Measurements from ENCODE around the gene ECEL1.

ECEL1 gene

DNA sequence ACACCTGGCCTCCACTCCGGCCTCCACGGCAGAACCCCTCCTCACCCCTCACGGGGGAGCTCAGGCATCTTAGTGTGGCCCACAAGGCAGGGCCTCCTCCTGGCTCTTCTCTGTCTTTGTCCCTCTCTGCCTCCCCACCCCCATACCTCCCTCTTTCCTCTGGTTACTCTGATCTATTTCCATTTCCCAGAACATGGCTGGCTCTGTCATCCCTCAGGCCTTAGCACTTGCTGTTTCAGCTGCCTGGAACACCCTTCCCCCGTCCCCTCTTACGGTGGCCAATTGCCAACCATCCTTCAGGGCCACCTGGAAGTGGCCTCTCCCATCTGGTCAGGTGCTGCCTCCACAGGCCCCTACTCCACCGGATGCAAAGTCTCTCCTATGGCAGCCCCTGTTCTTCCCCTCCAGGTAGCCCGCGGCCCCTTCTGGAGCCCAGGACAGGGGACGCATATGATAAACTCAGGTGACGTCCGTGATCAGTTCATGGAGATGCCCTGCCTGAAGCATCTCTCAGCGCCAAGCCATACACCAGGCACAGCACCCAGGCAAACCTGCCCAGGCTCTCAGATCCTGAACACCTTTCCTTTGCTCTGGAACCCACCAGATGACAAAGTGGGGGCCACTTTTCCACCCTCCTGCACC is 3.6 kb upstream of the ECEL1 start:
- Histone ChIP-seq H4K20me1 (peaks cover 0 to 60% (median 32%) of the 10 kb centered on the region in 11 experiments; a peak in 18 of 22 replicates), H3K9me3 (replicated peaks in 1 of 11) (peaks cover 0 to 7% (median 4%) of the 10 kb centered on the region in 11 experiments; a peak in 10 of 22 replicates), H3K27ac (no peak overlapping the region), H3K36me3 (no peaks in the 10 kb centered on the region), H3K4me2 (no peak overlapping the region), H3K4me3 (no peak overlapping the region), H3K9ac (no peak overlapping the region), H3K27me3 (peaks cover 36 to 49% (median 41%) of the 10 kb centered on the region in 11 experiments), H3K4me1 (peaks cover 6 to 17% (median 12%) of the 10 kb centered on the region in 10 experiments; a peak in 14 of 20 replicates)
- no peak for TF ChIP-seq Cebpa-rat (IDR thresholded peaks at IDR 0.05)

DNA sequence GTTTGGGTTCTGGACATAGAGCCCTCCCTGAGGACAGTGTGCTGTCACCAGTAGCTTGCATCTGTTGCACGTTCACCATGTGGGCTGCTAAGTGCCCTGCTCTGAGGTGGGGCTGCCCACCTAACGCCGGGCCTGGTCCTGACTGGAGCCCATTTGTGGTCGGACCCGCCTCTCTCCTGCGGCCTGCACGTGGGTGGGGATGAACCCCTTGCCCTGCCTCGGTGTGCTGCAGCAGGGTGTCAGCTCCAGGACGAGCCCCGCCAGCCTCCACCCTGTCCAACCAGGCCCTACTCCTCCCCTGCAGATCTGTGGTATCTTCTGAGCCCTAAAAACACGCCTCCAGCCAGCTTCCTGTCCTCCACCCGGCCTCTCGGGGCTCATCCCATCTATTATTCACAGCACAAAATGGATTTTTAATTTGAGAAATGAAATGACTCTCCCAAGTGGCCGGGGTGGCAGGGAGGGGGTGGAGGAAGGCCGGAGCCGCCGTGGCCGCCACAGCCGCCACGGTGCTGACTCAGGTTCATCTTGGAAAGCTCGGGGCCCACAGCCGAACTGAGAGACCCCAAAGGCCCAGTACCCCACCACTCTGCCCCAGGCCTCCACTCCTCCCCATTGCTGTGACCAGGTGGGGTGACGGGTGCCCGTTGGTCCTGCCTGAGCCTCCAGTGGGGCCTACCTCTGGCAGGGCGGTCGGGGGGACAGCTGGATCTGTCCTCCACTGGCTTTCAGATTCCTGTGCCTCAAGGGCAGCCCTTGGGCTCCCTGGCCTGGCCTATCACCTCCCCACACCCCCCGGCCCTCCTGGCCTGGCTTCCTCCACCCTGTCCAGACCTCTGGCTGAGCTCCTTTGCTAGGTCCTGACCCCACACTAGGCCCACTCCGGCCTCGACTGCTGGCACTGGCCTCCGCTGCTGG is 2.8 kb upstream of the ECEL1 start:
- Histone ChIP-seq H3K36me3 (no peaks in the 10 kb centered on the region), H3K4me3 (no peak overlapping the region), H3K9me3 (replicated peaks in 1 of 11) (peaks cover 0 to 13% (median 8%) of the 10 kb centered on the region in 11 experiments; a peak in 11 of 22 replicates), H3K4me2 (no peak overlapping the region), H3K4me1 (peaks cover 6 to 23% (median 17%) of the 10 kb centered on the region in 10 experiments; a peak in 15 of 20 replicates), H3K9ac (no peak overlapping the region), H3K27ac (no peak overlapping the region), H4K20me1 (peaks cover 0 to 68% (median 40%) of the 10 kb centered on the region in 11 experiments; a peak in 18 of 22 replicates), H3K27me3 (peaks cover 44 to 57% (median 49%) of the 10 kb centered on the region in 11 experiments)
- TF ChIP-seq Cebpa-rat (IDR thresholded peaks at IDR 0.05), result no peak

DNA sequence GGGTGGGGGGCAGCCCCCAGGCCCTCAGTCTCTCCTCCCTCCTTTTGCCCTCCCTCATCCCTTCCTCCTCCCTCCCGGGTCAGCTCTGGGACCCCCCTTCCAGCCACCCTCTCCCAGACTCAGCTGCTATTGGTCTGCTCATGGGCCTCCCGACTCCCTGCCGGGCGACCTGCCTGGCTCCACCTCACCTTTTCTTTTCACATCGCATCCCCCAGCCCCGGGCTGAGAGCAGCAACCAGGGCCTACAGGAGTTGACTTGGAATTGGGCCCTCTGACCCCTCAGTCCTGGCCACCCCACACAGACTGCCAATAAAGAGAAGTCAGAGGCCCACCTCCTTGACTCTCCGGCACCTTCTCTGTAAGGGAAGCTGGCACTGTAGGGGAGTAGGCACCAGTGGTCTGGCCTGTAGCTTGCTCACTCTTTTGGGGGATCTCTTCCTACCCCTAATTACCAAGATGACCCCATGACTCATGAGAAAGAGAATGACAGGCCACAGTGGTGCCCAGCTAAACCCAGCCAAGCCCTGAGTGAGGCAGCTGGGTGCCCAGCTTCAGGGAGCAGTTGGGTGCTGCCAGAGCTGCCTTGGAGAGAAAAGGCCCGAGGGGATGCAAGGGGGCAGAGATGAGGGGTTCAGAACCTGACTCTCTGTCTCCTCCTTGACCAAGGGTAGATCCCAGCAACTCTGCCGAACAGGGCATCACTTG is 2.0 kb upstream of the ECEL1 start:
- Histone ChIP-seq H3K9me3 (replicated peaks in 1 of 11) (peaks cover 0 to 13% (median 8%) of the 10 kb centered on the region in 11 experiments; a peak in 11 of 22 replicates), H3K36me3 (no peaks in the 10 kb centered on the region), H3K9ac (no peak overlapping the region), H3K4me1 (peaks cover 6 to 26% (median 20%) of the 10 kb centered on the region in 10 experiments; a peak in 15 of 20 replicates), H3K27me3 (peaks cover 52 to 65% (median 57%) of the 10 kb centered on the region in 11 experiments), H3K4me2 (no peak overlapping the region), H4K20me1 (peaks cover 0 to 76% (median 46%) of the 10 kb centered on the region in 11 experiments; a peak in 18 of 22 replicates), H3K27ac (no peak overlapping the region), H3K4me3 (no peak overlapping the region)
- TF ChIP-seq Cebpa-rat (IDR thresholded peaks at IDR 0.05), result no peak

DNA sequence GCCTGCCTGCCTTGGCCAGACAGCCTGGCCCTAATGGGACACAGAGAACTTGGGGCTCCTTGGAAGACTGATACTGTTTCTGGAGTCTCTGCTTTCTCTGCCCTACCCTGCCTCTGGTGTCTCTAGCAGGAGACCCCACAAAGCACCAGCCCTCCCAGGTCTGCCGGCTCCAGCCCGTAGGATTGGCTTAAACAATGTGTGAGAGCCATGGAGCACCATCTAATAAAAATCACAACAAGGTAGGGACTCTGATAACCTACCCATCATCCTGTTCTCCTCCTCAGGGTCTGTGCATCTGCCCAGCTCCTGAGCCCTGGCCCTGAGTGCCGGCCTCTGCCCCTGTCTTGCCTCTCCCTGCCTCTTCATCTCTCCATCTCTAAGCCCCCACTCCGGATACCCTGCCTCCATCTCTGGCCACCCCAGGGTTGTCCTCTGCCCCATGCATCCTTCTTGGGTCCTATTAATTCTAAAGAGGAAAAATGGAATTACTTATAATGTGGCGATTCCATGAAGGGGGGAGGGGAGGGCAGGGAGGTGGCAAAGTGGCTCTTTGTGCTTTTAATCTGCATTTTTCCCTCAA is 1.2 kb upstream of the ECEL1 start:
- H3K36me3 ChIP-seq, result no peaks in the 10 kb centered on the region
- peaks cover 0 to 85% (median 50%) of the 10 kb centered on the region in 11 experiments; a peak in 18 of 22 replicates for H4K20me1 ChIP-seq
- no peak overlapping the region for H3K4me2 ChIP-seq
- peaks cover 6 to 26% (median 20%) of the 10 kb centered on the region in 10 experiments; a peak in 15 of 20 replicates for H3K4me1 ChIP-seq
- no peak overlapping the region for H3K27ac ChIP-seq
- peaks cover 60 to 74% (median 66%) of the 10 kb centered on the region in 11 experiments for H3K27me3 ChIP-seq
- H3K9ac ChIP-seq, result no peak overlapping the region
- H3K9me3 ChIP-seq (replicated peaks in 1 of 11), result peaks cover 0 to 13% (median 8%) of the 10 kb centered on the region in 11 experiments; a peak in 11 of 22 replicates
- TF ChIP-seq Cebpa-rat (IDR thresholded peaks at IDR 0.05), result no peak
- H3K4me3 ChIP-seq, result no peak overlapping the region

DNA sequence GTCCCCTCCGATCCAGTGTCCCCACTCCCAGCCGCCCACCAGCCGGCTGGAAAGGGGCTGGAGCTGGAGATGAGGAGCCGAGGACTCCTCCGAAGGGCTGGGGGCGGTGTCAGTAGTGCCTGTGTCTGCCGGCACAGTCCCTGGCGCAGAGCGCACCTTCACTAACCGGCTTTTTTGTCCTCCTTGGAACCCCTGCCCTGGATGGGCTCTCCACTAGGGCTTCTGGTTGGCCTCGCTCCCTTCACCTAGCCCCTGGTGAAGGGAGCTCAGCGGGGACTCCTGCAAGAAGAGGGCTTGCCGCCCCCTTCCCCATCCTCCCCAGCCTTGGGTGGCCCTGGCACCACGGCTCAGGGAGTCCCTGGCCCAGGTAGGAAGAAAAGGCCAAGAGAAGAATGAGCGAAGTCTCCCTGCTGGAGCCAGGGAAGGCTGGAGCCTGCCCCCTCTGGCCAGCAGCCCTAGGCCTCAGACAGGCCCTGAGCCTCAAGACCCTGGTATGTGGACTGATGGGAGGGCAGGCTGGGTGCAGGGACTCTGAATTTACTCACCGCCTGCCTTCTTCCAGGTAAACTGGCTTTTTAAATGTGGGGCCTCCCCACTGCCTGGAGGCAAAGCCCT is 570 bp upstream of the ECEL1 start:
- Histone ChIP-seq H3K9ac (peak overlapping the region in 1 of 11 experiments; percentile 56; a peak in 1 of 22 replicates), H3K36me3 (no peaks in the 10 kb centered on the region), H3K9me3 (replicated peaks in 1 of 11) (peaks cover 0 to 13% (median 8%) of the 10 kb centered on the region in 11 experiments; a peak in 11 of 22 replicates), H4K20me1 (peaks cover 0 to 90% (median 51%) of the 10 kb centered on the region in 11 experiments; a peak in 18 of 22 replicates), H3K27ac (no peak overlapping the region), H3K4me2 (peak overlapping the region; percentile 89 to 96 (median 94)), H3K27me3 (peaks cover 62 to 80% (median 71%) of the 10 kb centered on the region in 11 experiments), H3K4me1 (peaks cover 6 to 26% (median 20%) of the 10 kb centered on the region in 10 experiments; a peak in 15 of 20 replicates), H3K4me3 (peak overlapping the region; percentile 50 to 71 (median 61); a peak in 19 of 20 replicates)
- TF ChIP-seq Cebpa-rat (IDR thresholded peaks at IDR 0.05), result no peak

DNA sequence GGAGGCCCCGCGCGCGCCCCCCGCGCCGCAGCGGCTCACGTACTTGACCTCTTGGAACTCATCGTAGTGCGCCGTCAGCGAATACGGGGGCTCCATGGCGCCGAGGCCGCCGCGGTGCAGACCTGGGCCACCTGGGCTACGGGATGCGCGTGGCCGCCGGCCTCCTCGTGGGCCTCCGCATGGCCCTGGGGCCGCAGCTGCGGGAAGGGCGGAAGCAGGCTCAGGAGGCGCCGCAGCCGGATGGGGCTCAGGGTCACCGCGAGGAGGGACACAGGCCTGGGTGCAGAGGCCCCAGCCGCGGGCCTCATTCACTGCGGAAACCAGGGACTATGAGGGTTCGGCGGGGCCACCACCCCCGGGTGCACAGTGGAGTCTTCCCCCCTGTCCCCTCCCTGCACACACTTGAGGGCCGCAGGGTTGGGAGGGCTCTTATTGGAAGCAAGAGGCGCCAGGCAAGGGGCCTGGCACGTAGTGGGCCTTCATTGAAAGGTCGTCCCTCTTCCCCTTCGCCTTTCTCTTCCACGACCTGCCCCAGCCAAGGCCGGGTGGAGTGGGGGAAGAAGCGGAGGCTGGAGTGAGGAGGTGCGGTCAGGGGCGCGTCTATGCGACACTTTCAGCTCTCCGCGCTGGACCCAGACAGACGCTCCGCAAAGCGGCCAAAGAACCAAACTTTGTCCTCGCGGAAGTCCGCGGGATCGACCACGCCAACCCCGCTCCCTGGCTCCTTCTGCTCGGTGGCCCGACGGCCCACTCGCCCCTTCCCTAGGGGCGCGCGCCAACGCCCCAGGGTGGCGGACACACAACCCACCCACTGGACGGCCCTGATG is 863 bp downstream of the ECEL1 start:
- Histone ChIP-seq H3K4me3 (peak overlapping the region; percentile 50 to 71 (median 61)), H3K27me3 (peaks cover 62 to 91% (median 74%) of the 10 kb centered on the region in 11 experiments), H4K20me1 (peaks cover 0 to 86% (median 51%) of the 10 kb centered on the region in 11 experiments; a peak in 18 of 22 replicates), H3K27ac (no peak overlapping the region), H3K9me3 (replicated peaks in 1 of 11) (peaks cover 0 to 13% (median 8%) of the 10 kb centered on the region in 11 experiments; a peak in 11 of 22 replicates), H3K4me2 (peak overlapping the region; percentile 89 to 96 (median 94)), H3K36me3 (no peaks in the 10 kb centered on the region), H3K9ac (peak overlapping the region in 8 of 11 experiments; percentile 4 to 65 (median 40); a peak in 9 of 22 replicates), H3K4me1 (peaks cover 6 to 26% (median 20%) of the 10 kb centered on the region in 10 experiments; a peak in 15 of 20 replicates)
- no peak for TF ChIP-seq Cebpa-rat (IDR thresholded peaks at IDR 0.05)

Measured in BLaER1 treated with 17β-estradiol and CSF1 and Interleukin-3, amounts not matched to agents 10 nM and 100 nM (cell line).